Pancreas (tissue), 10 donors: ENCODE measurements around the gene ARPC5L. TPM values are rescaled to one million over a fixed set of nuclear protein-coding genes. Genes with fewer than 3 reads are reported as not detected.

ENCODE experiments used
- ATAC-seq, 4 donors: fragments of 200-7000 bp; cut with Tn5 transposase; one replicate each; pipeline versions ENCODE4 v1.8.0 to v1.9.1; 2020; ENCODE audit warnings: mild to moderate bottlenecking in 4 of 4, moderate library complexity in 4 of 4
- DNase-seq, 6 donors: peaks; one replicate each; pipeline ENCODE4 v3.0.0-alpha.2; 2020
- FAIRE-seq: peaks from 2 replicates; lab custom pipeline; 2012; peaks lifted over from hg19 to GRCh38; lab: Jason Lieb, UNC
- H3K27ac ChIP-seq, 4 donors: fragments of 200-600 bp; sonication (generic); 1 replicate in 3 of 4; 2 replicates in 1 of 4; pipeline versions ENCODE4 v1.5.0 to v1.8.0; 2020
- H3K27me3 ChIP-seq, 4 donors: fragments of 200-600 bp; one replicate each; pipeline ENCODE4 v1.8.0; 2021
- H3K36me3 ChIP-seq, 3 donors: fragments of 200-600 bp; sonication (generic) in 1 of 3; one replicate each; pipeline versions ENCODE4 v1.5.0 to v1.8.0; 2020 to 2021
- H3K4me1 ChIP-seq, 3 donors: fragments of 200-600 bp; one replicate each; pipeline ENCODE4 v1.8.0; 2021
- H3K4me3 ChIP-seq, 4 donors: fragments of 200-600 bp; sonication (generic) in 2 of 4; one replicate each; pipeline versions ENCODE4 v1.5.0 to v1.8.0; 2020 to 2021
- H3K9me3 ChIP-seq, 4 donors: fragments of 200-600 bp; one replicate each; pipeline ENCODE4 v1.8.0; 2021
- WGBS, 2 donors: extraction: QIAGEN DNeasy Blood & Tissue Kit; methylation state at CpG; one replicate each; pipeline ENCODE4 v1.1.7; 2013; 5-methylcytosine and 5-hydroxymethylcytosine counted together
- intact Hi-C, 3 donors: fragments of 100-400 bp; cut with DNase I; formaldehyde crosslinking; loops; one replicate each; pipeline versions ENCODE4 v1.11.1 to v1.14.2; 2022
- polyA plus RNA-seq, 2 donors: library from polyadenylated mRNA; stranded (reverse); fragments of 200-250 nt; gene quantifications; one replicate each; pipeline ENCODE4 v1.2.3, GENCODE V29; 2013
- total RNA-seq, 6 donors: library from RNA; stranded (reverse); fragmentation: NEBNext Ultra II Directional in 4 of 6; extraction: Animal tissue kit (Norgen Biotek cat#: 25700) in 4 of 6; gene quantifications; one replicate each; pipeline versions ENCODE4 v1.2.1 to v1.2.4, GENCODE V29; 2021 to 2023
- TF ChIP-seq, protein P1 (sequence below), 4 donors: fragments of 200-600 bp; sonication (generic) in 3 of 4; IDR thresholded peaks; one replicate each; pipeline versions ENCODE4 v1.5.0 to v1.8.0; 2021; ENCODE audit warnings: antibody characterized with exemption in 4 of 4
- donor health status: healthy with polysubstance abuse.
- donor health status: DM: no; HTN: no; CAD: no; lungs with moderate emphysema.
- donor health status: DM: no; HTN: no; CAD: no.
- donor health status: control.
- donor health status: control.
- donor health status: Bipolar disorder and iron deficiency.
- donor health status: DM: yes; HTN: yes; CAD: no.
- donor health status: DM: no; HTN: no; CAD: no.
- donor health status: DM: no; HTN: no; CAD: no.
- donor health status: DM: yes; HTN: yes; CAD: no.

ARPC5L gene
- total and polyA plus RNA-seq, 8 donors, result 7.0 to 24.4 (median 12.2) TPM

DNA sequence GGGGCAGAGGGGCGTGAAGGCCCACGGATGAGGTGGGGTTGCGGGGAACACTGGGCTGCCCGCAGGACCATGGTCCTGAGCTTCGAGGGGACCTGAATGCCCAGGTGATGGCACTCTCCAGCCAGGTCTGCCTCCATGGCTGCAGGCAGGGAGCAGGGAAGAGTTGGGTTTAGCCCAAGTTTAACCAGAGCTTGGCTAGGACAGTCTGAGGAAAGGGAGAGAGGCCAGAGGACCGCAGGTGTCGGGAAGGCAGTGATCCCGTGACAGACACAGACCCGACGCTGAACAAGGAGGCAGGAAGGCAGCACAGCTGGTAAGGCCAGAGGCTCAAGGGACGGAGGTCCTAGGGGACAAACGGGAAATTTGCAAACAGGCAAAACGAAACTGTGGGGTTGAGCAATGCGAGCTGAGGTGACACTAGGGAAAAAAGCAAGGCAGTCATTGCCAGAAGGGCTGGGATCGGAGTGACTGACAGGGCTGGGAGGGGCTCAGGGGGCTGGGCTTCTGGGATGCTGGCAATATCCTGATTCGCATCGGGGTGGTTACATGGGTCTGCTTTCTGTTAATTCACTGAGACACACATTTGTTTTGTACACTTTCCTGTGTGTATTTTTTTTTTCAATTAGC, 25.0 kb downstream of the ARPC5L start:
- Histone ChIP-seq H3K4me1 (no peaks in the 10 kb centered on the region), H3K27me3 (no peaks in the 10 kb centered on the region), H3K4me3 (no peak overlapping the region), H3K9me3 (no peaks in the 10 kb centered on the region), H3K27ac (no peak overlapping the region), H3K36me3 (peaks cover 0 to 57% (median 14%) of the 10 kb centered on the region in 3 donors)
- intact Hi-C loops, result no loop called here
- WGBS, 2 donors, result 86 to 91% methylated on average over 17 of the region's 17 CpGs
- ATAC-seq, result no peak
- FAIRE-seq, result no peak
- TF ChIP-seq, protein P1, sequence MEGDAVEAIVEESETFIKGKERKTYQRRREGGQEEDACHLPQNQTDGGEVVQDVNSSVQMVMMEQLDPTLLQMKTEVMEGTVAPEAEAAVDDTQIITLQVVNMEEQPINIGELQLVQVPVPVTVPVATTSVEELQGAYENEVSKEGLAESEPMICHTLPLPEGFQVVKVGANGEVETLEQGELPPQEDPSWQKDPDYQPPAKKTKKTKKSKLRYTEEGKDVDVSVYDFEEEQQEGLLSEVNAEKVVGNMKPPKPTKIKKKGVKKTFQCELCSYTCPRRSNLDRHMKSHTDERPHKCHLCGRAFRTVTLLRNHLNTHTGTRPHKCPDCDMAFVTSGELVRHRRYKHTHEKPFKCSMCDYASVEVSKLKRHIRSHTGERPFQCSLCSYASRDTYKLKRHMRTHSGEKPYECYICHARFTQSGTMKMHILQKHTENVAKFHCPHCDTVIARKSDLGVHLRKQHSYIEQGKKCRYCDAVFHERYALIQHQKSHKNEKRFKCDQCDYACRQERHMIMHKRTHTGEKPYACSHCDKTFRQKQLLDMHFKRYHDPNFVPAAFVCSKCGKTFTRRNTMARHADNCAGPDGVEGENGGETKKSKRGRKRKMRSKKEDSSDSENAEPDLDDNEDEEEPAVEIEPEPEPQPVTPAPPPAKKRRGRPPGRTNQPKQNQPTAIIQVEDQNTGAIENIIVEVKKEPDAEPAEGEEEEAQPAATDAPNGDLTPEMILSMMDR (IDR thresholded peaks at IDR 0.05), result no peak
- no peak for DNase-seq

DNA sequence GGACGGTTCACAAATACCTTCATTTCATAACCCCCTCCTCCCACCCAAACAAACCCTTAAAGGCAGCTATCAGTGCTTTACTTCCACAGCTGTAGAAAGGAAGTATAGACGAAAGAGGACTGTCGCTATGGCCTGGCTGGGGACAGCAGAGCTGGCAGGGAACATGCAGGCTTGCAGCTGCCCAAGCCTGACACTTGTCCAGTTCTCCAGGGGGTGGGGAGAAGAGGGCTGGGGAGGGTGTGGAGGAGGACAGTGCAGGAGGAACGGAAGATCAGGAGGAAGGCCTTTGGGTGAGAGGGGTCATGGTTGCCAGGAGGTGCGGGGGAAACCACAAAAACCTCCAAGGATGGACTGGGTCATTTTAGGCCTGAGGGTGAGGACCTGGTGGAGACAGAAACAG, 25.9 kb downstream of the ARPC5L start:
- H3K27ac ChIP-seq, result no peak overlapping the region
- TF ChIP-seq, protein P1 (IDR thresholded peaks at IDR 0.05), result no peak
- 92 to 93% methylated on average over 5 of the region's 5 CpGs for WGBS, 2 donors
- no peak for ATAC-seq
- no peaks in the 10 kb centered on the region for H3K4me1 ChIP-seq
- H3K27me3 ChIP-seq, result no peaks in the 10 kb centered on the region
- no peaks in the 10 kb centered on the region for H3K9me3 ChIP-seq
- DNase-seq, result no peak
- FAIRE-seq, result no peak
- no peak overlapping the region for H3K4me3 ChIP-seq
- intact Hi-C loops, result no loop called here
- H3K36me3 ChIP-seq, result peaks cover 0 to 52% (median 14%) of the 10 kb centered on the region in 3 donors

DNA sequence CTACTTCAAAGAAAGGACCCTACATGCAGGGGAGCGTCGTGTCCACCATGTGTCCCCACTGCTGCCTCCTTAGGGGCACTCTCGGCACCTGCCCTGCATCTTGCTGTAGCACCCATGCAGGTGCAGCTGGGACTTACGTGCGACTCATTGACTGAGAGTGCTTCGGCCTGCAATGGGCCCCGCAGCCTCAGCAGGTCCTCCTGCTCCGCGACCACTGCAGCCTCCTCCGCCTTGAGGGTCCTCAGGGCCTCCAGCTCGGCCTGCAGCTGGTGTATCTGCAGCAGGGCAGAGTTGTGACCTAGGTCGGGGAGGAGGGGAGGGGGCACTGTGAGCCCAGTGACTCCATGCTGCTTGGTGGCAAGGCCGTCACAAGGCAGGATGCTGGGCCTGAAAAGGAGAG, 27.1 kb downstream of the ARPC5L start:
- H3K27ac ChIP-seq, result no peak overlapping the region
- no peak for ATAC-seq
- H3K4me3 ChIP-seq, result no peak overlapping the region
- H3K9me3 ChIP-seq, result no peaks in the 10 kb centered on the region
- DNase-seq, result no peak
- intact Hi-C loops, result no loop called here
- H3K4me1 ChIP-seq, result no peaks in the 10 kb centered on the region
- TF ChIP-seq, protein P1 (IDR thresholded peaks at IDR 0.05), result no peak
- no peaks in the 10 kb centered on the region for H3K27me3 ChIP-seq
- WGBS, 2 donors, result 94 to 95% methylated on average over 13 of the region's 13 CpGs
- no peak for FAIRE-seq
- peaks cover 0 to 58% (median 14%) of the 10 kb centered on the region in 3 donors for H3K36me3 ChIP-seq

DNA sequence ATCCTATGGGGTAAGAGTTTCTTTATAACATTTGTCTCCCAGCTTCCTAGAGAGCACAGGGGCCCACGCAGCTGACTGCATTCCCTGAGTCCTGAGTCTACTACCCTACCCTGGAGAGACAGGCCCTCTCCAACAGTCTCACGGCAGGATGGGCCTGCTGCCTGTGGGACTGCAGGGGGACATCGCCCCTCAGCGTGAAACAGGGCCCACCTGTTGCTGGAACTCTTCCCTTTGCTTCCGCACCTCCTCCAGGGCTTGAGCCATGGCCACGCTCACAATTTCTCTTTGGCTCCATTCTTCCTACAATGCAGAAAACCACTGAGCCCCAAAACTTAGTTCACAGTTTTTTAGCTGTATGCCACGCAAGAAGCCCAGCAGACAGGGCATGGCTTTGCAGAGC, 28.2 kb downstream of the ARPC5L start:
- 94 to 98% methylated on average over 7 of the region's 7 CpGs for WGBS, 2 donors
- Histone ChIP-seq H3K9me3 (no peaks in the 10 kb centered on the region), H3K27me3 (no peaks in the 10 kb centered on the region), H3K4me1 (no peaks in the 10 kb centered on the region), H3K36me3 (peaks cover 0 to 49% (median 14%) of the 10 kb centered on the region in 3 donors), H3K4me3 (no peak overlapping the region), H3K27ac (no peak overlapping the region)
- ATAC-seq, result no peak
- FAIRE-seq, result no peak
- TF ChIP-seq, protein P1 (IDR thresholded peaks at IDR 0.05), result no peak
- no peak for DNase-seq
- intact Hi-C loops, result no loop called here

DNA sequence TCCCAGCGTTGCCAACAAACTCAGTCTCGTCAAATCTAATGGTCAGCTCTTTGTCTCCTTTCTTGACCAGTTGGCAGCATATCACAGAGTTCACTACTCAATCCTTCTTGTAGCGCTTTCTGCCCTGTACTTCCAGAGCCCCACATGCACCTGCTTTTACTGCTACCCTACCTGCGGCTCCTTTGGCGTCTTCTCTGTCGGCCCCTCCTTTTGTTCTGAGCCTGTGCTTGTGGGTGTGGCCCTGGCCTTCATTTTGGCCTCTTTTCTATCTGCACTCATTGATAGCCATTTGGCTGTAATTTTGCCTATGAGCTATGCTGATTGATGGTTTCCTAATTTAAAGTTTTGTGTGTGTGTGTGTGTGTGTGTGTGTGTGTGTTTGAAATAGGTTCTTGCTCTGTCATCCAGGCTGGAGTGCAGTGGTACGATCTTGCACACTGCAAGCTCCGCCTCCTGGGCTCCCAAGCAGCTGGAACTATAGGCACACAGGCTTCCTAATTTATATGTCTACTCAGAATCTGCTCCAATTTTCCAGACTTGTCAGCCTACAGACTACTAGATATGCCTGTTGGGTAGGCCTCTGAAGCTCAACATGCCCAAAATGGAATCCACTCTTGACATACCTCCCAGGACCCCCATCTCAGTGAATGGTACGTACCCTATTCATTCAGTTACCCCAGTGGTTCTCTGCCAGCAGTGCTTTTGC, 32.3 kb downstream of the ARPC5L start:
- no peak for FAIRE-seq
- Histone ChIP-seq H3K4me3 (no peak overlapping the region), H3K27ac (no peak overlapping the region), H3K36me3 (peaks cover 0 to 40% (median 23%) of the 10 kb centered on the region in 3 donors), H3K9me3 (no peaks in the 10 kb centered on the region), H3K27me3 (no peaks in the 10 kb centered on the region), H3K4me1 (no peaks in the 10 kb centered on the region)
- DNase-seq, result no peak
- intact Hi-C loops, result no loop called here
- WGBS, 2 donors, result 88 to 90% methylated on average over 9 of the region's 9 CpGs
- TF ChIP-seq, protein P1 (IDR thresholded peaks at IDR 0.05), result no peak
- ATAC-seq, result no peak
